Activated naive CD8-positive, alpha-beta T cell treated with anti-CD3 and anti-CD28 coated beads, Interleukin-2, amount 10 ng/mL, durations not matched to agents 7 days and 5 days (primary cell): Measurements from ENCODE around the gene GATA2. TPM values are rescaled to one million over a fixed set of nuclear protein-coding genes. Genes with fewer than 3 reads are reported as not detected.

Experiments
- ATAC-seq: fragments of 150-1000 bp; cut with Tn5 transposase; one replicate; pipeline ENCODE4 v1.10.0; 2021; ENCODE audit warnings: low read depth, moderate library complexity
- POLR2A ChIA-PET: fragments of 350-600 bp; sonication (Branson Sonifier 250); formaldehyde crosslinking; loops from one replicate; lab custom pipeline; 2021; ENCODE audit warnings: antibody characterized with exemption; lab: Charles Lee
- DNase-seq: peaks from one replicate; pipeline ENCODE4 v3.0.0; 2021
- H3K27ac Mint-ChIP-seq: one replicate; pipeline ENCODE4 v1.8.0; 2022; ENCODE audit warnings: mild to moderate bottlenecking, mixed read lengths
- H3K27me3 Mint-ChIP-seq: one replicate; pipeline ENCODE4 v1.8.0; 2022; ENCODE audit warnings: mild to moderate bottlenecking, moderate library complexity, mixed read lengths
- H3K36me3 Mint-ChIP-seq: one replicate; pipeline ENCODE4 v1.8.0; 2021; ENCODE audit warnings: mild to moderate bottlenecking, mixed read lengths
- H3K4me1 Mint-ChIP-seq: one replicate; pipeline ENCODE4 v1.8.0; 2021; ENCODE audit warnings: mixed read lengths
- H3K4me3 Mint-ChIP-seq: one replicate; pipeline ENCODE4 v1.8.0; 2022; ENCODE audit warnings: mild to moderate bottlenecking, moderate library complexity, mixed read lengths
- H3K9me3 Mint-ChIP-seq: one replicate; pipeline ENCODE4 v1.8.0; 2021; ENCODE audit warnings: mixed read lengths
- total RNA-seq, 2 experiments: library from RNA; stranded (reverse); gene quantifications; one replicate each; pipeline ENCODE4 v1.2.3, GENCODE V29; 2021

Gene GATA2
- total RNA-seq, 2 experiments from 2014 or later, result not detected

- no peaks in the 10 kb centered on the region for H3K9me3 Mint-ChIP-seq
- H3K4me1 Mint-ChIP-seq, result peaks cover 15% of the 10 kb centered on the region
- peak overlapping the region; percentile 58 for H3K4me3 Mint-ChIP-seq
- DNase-seq, result peak; percentile 64
- peaks cover 80% of the 10 kb centered on the region for H3K27me3 Mint-ChIP-seq
- peak; percentile 17 for ATAC-seq
- POLR2A ChIA-PET, result no interaction called here
- no peak overlapping the region for H3K27ac Mint-ChIP-seq
- no peaks in the 10 kb centered on the region for H3K36me3 Mint-ChIP-seq
Observed at GRCh38 chr3:128488991-128489673, 3.9 kb downstream of the GATA2 start.

DNA sequence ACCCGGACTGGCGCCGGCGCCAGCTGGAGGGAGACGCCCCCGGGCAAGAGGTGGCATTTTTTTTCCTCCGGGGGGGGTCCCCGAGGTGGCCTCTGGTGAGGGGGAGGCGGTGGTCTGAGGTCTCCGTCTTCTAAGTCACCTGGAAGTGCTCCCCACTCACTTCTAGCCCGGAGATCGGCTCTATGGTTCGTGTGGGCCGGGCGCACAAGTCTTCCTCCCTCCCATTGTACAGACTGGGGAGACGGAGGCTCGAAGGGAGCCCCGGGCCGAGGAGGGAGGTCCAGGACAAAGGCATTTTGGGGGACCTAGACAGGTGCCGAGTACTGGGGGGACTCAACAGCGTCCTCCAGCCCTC is 4.4 kb downstream of the GATA2 start:
- Mint-ChIP-seq H3K4me1 (peaks cover 15% of the 10 kb centered on the region), H3K27ac (no peak overlapping the region), H3K9me3 (no peaks in the 10 kb centered on the region), H3K36me3 (no peaks in the 10 kb centered on the region), H3K27me3 (peaks cover 79% of the 10 kb centered on the region), H3K4me3 (peak overlapping the region; percentile 58)
- ATAC-seq, result no peak
- DNase-seq, result no peak
- POLR2A ChIA-PET, result no interaction called here

GRCh38 chr3:128487813-128488635 is 5.0 kb downstream of the GATA2 start:
- Mint-ChIP-seq H3K36me3 (no peaks in the 10 kb centered on the region), H3K27me3 (peaks cover 81% of the 10 kb centered on the region), H3K4me1 (peaks cover 18% of the 10 kb centered on the region), H3K9me3 (no peaks in the 10 kb centered on the region), H3K27ac (no peak overlapping the region), H3K4me3 (peak overlapping the region; percentile 79)
- POLR2A ChIA-PET, result no interaction called here
- peak; percentile 45 for ATAC-seq
- DNase-seq, result peak; percentile 53

DNA sequence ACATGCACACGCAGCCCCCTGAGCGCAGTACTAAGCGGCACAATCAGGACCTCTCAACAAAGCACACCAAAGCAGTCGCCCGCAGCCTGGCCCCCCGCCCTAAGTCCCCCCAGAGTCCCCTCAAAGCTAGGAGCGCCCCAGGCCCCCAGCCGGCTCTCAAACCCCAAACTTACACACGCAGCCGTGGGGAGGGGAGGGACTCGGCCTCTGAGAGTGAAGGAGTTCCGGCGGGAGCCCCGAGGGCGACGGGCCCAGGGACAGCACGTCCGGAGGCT is 5.5 kb downstream of the GATA2 start:
- H3K4me3 Mint-ChIP-seq, result peak overlapping the region; percentile 79
- H3K4me1 Mint-ChIP-seq, result peaks cover 19% of the 10 kb centered on the region
- H3K27ac Mint-ChIP-seq, result peak overlapping the region; percentile 49
- ATAC-seq (peak; percentile 4), DNase-seq (no peak)
- no peaks in the 10 kb centered on the region for H3K36me3 Mint-ChIP-seq
- peaks cover 86% of the 10 kb centered on the region for H3K27me3 Mint-ChIP-seq
- POLR2A ChIA-PET, result no interaction called here
- H3K9me3 Mint-ChIP-seq, result no peaks in the 10 kb centered on the region

DNA sequence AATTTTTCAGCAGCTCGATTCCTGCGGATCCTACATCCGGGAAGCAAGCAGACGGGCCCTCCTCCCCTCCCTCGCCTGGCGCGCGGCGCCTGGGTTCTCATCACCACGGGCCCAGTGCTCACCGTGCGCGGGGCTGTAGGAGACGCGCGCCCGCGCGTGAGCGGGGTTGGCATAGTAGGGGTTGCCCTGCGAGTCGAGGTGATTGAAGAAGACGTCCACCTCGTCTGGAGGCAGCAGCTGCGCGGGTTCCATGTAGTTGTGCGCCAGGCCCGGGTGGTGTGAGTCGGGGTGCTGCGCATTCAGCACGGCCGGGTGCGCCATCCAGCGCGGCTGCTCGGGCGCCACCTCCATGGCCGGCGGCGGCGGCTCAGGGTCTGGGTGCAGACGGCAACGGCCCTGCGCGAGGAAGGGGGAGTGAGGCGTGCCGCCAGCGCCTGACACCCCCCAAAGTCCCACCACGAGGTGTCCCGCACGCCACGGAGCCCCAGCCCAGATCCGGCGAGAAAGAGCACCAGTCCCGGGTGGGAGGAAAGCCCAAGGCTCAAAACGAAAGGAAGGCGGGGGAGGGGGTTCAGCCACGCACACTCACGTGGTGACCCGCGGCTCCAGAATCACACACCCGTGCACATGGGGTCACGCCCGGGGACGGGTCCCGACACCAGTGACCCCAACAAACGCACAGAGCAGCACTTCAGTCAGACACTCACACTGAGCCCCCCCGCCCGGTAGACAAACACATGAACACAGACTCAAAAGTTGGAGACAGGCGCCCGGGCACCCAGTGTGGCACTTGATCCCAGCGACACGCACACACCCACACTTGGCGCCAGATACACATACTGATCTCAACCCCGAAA is 6.1 kb downstream of the GATA2 start:
- POLR2A ChIA-PET, result interaction anchor here (1.7 kb wide), 1 partner anchor 38 kb away, joined by 3 read pairs; no protein-coding TSS in a partner anchor
- Mint-ChIP-seq H3K36me3 (no peaks in the 10 kb centered on the region), H3K27me3 (peaks cover 88% of the 10 kb centered on the region), H3K27ac (peak overlapping the region; percentile 49), H3K4me1 (peaks cover 17% of the 10 kb centered on the region), H3K9me3 (no peaks in the 10 kb centered on the region), H3K4me3 (peak overlapping the region; percentile 79)
- ATAC-seq (peak; percentile 20), DNase-seq (no peak)

DNA sequence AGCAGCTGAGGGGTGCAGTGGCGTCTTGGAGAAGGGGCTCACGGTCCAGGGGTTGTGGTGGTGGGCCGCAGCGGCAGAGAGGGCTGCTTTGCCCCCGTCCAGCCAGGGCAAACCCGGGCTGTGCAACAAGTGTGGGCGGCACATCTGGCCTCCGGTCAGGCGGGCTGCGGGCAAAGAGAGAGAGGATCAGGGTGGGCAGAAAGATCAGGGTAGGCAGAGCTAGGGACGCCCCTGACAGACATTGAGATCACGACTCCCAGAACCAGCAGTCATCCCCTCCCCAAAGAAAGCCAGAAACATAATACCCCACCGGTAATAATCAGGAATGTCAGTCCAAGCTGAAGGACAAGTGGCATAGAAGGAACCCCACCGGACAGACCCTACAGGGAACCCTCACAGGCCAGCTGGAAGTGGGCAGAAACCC is 6.8 kb downstream of the GATA2 start:
- no peak overlapping the region for H3K27ac Mint-ChIP-seq
- peaks cover 16% of the 10 kb centered on the region for H3K4me1 Mint-ChIP-seq
- peak overlapping the region; percentile 79 for H3K4me3 Mint-ChIP-seq

DNA sequence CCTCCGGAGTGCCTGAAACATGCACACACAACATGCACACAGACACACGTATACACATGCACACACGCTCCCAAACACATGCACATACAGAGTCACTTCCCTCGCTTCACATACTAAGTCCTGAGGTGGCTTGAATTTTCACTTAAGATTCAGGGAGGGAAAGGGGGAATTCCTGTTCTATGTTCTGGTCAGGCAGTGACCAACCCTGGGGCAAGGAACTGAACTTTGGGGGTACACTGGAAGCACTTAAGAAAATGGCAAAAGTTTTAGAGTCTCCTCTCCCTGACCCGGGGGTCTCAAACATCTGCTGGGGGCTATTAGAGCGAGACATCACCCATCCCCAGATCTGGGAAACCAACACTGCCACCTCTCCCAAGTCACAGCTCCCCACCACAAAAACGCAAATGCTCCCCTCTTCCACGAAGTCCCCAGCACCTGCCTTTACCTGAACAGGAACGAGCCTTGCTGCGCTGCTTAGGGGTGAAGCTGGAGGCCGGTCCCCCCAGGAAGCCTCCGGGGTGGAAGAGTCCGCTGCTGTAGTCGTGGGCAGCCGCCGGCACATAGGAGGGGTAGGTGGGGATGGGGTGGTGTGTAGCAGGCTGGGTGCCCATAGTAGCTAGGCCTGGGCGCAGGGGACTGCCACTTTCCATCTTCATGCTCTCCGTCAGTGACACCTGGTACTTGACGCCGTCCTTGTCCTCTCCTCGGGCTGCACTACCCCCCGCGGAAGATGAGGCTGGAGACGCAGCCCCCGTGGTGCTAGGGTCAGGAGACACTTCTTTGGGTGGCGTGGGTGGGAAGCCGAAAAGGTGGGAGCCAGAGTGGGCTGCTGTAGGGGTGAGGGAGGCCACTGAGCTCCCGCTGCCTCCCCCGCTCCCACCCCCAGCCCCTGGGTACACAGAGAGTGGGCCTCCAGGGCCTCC is 7.5 kb downstream of the GATA2 start:
- H3K4me3 Mint-ChIP-seq, result no peak overlapping the region
- peaks cover 15% of the 10 kb centered on the region for H3K4me1 Mint-ChIP-seq
- peaks cover 77% of the 10 kb centered on the region for H3K27me3 Mint-ChIP-seq
- no peak overlapping the region for H3K27ac Mint-ChIP-seq
- POLR2A ChIA-PET, result interaction anchor here (1.7 kb wide), 1 partner anchor 37 kb away, joined by 3 read pairs; no protein-coding TSS in a partner anchor
- H3K36me3 Mint-ChIP-seq, result no peaks in the 10 kb centered on the region
- DNase-seq (no peak), ATAC-seq (no peak)
- no peaks in the 10 kb centered on the region for H3K9me3 Mint-ChIP-seq

More for the DNA sequence above, 6.8 kb downstream of the GATA2 start:
- POLR2A ChIA-PET, result interaction anchor here (1.7 kb wide), 1 partner anchor 38 kb away, joined by 3 read pairs; no protein-coding TSS in a partner anchor
- H3K36me3 Mint-ChIP-seq, result no peaks in the 10 kb centered on the region
- H3K9me3 Mint-ChIP-seq, result no peaks in the 10 kb centered on the region
- peaks cover 83% of the 10 kb centered on the region for H3K27me3 Mint-ChIP-seq
- ATAC-seq, result no peak
- no peak for DNase-seq

- no peak for ATAC-seq
- peaks cover 14% of the 10 kb centered on the region for H3K4me1 Mint-ChIP-seq
- H3K27me3 Mint-ChIP-seq, result peaks cover 68% of the 10 kb centered on the region
- H3K4me3 Mint-ChIP-seq, result no peak overlapping the region
- no peaks in the 10 kb centered on the region for H3K36me3 Mint-ChIP-seq
- H3K9me3 Mint-ChIP-seq, result no peaks in the 10 kb centered on the region
- DNase-seq, result no peak
- POLR2A ChIA-PET, result no interaction called here
- no peak overlapping the region for H3K27ac Mint-ChIP-seq
Observed at GRCh38 chr3:128484404-128485281, 8.4 kb downstream of the GATA2 start.

GRCh38 chr3:128483657-128484403 is 9.2 kb downstream of the GATA2 start:
- H3K36me3 Mint-ChIP-seq, result no peaks in the 10 kb centered on the region
- H3K27me3 Mint-ChIP-seq, result peaks cover 65% of the 10 kb centered on the region
- peaks cover 14% of the 10 kb centered on the region for H3K4me1 Mint-ChIP-seq
- H3K9me3 Mint-ChIP-seq, result no peaks in the 10 kb centered on the region
- no peak overlapping the region for H3K27ac Mint-ChIP-seq
- DNase-seq (no peak), ATAC-seq (no peak)
- POLR2A ChIA-PET, result no interaction called here
- peak overlapping the region; percentile 54 for H3K4me3 Mint-ChIP-seq

- peak overlapping the region; percentile 54 for H3K4me3 Mint-ChIP-seq
- no peaks in the 10 kb centered on the region for H3K9me3 Mint-ChIP-seq
- ATAC-seq, result no peak
- H3K27ac Mint-ChIP-seq, result no peak overlapping the region
- H3K27me3 Mint-ChIP-seq, result peaks cover 58% of the 10 kb centered on the region
- H3K4me1 Mint-ChIP-seq, result peaks cover 12% of the 10 kb centered on the region
- no peak for DNase-seq
- no peaks in the 10 kb centered on the region for H3K36me3 Mint-ChIP-seq
- POLR2A ChIA-PET, result interaction anchor here (1.4 kb wide), 1 partner anchor 35 kb away, joined by 10 read pairs; no protein-coding TSS in a partner anchor
Observed at GRCh38 chr3:128482666-128483656, 10.0 kb downstream of the GATA2 start.
